OCI-LY7 (cell line): Measurements from ENCODE around the gene WIZ.

ENCODE experiments used
- CTCF ChIP-seq: fragments of 200-600 bp; sonication (generic); conservative IDR thresholded peaks from 2 replicates; pipeline ENCODE4 v1.5.1; 2014; ENCODE audit warnings: mild to moderate bottlenecking, antibody characterized with exemption, low read length, moderate library complexity, mixed read lengths
- EZH2phosphoT487 ChIP-seq: fragments of 200-600 bp; sonication (generic); IDR thresholded peaks from 2 replicates; pipeline ENCODE4 v1.6.1; 2018; ENCODE audit warnings: low read depth, borderline replicate concordance, mild to moderate bottlenecking, mixed run types, antibody characterized with exemption, low read length, moderate library complexity, mixed read lengths

GRCh38 chr19:15429825-15430467 is 19.8 kb downstream of the WIZ start:
- TF ChIP-seq CTCF (no peak), EZH2phosphoT487 (no peak)
